ENCODE results near the gene SMOC2.

The SMOC2 gene

GRCh38 chr6:168415993-168416530 lies 24.9 kb upstream of the SMOC2 start:
- DNase-seq, result no peak

DNA sequence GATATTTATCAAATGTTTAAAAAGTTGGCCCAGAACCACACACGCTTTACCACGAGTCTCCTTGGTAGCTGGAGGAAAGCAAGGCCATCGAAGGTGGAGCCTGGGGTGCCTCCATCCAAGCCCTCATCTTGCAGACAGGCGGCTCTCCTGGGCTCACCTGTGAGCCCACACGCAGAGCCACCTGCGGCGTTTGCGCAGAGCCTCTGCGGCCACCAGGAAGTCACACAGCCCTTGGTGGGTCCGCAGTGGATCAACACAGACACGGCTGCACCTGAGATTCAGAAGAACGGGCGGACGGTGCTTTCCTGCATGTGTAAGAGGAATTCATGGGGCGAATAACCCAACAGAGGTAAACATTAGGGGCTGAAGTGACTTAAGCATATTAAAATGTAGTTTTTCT lies 24.5 kb upstream of the SMOC2 start:
- DNase-seq, result no peak

GRCh38 chr6:168417191-168417590 lies 23.8 kb upstream of the SMOC2 start:
- DNase-seq, result peak; percentile 36

DNA sequence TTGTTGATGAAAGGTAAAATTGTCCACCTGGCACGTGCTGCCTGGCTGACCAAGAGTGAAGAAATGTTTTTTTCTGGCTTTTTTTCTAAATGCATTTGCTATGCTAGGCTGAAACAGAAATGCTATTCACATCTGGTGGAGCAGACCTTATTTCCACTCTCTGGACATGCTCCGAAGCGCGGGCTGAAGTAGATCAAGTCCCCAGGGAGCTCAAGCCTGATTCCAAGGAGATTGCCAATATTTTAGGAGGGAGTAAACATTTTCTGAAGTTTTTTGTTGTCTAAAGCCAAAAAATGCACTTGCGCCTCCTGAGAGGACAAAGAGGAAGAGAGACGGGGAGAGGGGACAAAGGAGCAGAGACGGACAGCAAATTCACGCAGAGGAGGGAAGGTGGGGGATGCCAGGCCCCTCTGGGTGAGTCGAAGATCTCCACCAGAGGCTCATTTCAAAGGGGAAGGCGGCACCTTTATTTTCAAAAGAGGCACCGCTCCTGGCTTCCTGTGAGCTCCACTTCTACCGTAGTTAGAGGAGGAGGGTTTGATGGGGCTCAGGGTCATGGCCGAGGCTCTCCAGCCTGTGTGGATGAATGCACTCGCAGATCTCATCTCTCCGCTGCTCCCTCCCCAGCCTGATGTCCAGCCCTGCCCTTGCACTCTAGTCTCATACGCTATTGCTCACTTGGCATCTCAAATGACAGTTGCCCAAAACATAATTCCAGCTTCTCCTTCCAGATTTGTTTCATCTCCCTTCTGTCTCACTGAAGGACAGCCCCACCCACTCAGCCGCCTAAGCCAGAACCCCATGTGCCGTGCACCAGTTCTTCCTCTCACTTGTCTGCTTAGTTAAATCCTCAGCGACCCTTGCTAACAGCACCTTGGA lies 23.1 kb upstream of the SMOC2 start:
- DNase-seq, result no peak

DNA sequence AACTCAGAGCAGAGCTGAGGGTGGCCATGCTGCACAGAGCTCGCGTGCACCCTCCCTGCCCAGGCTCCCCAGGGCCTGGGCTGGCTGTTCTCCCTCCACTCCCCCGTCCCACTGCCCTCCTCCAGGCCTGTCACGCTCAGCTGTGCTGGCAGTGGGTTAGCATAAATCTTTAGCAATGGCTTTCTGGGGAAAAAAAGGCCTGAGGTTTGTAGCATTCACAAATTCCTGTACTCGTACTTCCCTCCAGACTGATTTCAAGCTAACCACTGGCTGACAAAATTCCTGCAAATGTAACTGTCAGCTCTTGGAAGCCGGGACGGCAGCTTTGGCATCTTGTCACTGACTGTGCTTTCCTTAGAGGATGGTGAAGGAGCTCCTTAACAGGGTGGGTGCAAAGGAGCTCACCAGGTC lies 22.3 kb upstream of the SMOC2 start:
- no peak for DNase-seq

DNA sequence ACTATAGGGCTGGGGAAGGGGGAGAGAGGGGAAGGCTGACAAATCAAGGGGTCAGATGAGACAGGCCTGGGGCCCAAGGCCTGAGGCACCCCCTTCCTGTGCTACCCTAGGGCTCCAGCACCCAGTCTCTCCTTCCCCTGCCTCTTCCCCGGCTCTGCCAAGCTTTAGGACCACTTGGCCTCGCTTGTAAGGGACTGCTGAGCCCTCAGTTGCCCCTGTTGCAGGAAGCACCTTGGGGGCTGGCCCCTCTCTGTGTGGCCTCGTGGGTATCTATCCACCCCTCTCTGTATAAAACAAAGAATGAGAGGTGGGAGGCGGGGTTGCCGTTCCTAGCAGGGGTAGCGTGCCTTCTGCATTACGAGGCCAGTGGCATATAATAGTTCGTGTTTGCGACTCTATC lies 21.4 kb upstream of the SMOC2 start:
- DNase-seq, result no peak

DNA sequence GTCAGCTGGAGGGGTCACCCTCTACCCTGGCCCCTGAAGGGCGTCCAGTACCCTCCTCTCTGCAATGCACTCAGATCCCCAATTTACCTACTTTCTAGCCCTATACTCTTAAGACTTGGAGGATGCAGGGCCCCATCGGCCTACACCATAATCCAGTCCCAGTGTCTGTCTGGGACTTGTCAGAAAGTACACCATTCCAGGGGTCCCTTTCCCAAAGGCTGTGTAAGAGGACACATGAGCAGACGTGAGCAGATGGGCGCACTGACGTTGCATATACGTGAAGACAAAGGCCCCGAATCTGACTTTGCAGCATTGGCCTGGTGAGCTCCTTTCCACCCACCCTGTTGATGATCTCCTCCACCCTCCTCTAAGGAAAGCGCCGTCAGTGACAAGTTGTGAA lies 20.9 kb upstream of the SMOC2 start:
- no peak for DNase-seq

GRCh38 chr6:168420706-168421105 lies 20.3 kb upstream of the SMOC2 start:
- no peak for DNase-seq

DNA sequence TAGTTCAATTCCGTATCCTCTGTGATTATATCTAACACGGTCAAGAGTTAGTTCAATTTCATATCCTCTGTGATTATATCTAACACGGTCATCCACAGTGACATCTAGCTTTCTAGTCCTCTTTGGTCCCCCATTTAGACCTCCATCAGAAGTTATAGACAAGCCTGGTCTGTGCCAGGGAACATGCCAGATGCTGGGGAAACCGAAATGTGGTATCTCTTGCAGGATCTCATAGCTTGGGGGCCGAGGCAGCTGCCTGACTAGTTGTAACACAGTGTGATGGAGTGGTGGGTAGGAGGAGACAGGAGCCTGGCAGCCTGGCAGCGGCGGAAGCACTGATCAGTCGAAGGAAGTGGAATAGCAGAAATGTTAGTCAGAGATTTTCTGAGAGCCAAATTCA lies 13.8 kb upstream of the SMOC2 start:
- no peak for DNase-seq

DNA sequence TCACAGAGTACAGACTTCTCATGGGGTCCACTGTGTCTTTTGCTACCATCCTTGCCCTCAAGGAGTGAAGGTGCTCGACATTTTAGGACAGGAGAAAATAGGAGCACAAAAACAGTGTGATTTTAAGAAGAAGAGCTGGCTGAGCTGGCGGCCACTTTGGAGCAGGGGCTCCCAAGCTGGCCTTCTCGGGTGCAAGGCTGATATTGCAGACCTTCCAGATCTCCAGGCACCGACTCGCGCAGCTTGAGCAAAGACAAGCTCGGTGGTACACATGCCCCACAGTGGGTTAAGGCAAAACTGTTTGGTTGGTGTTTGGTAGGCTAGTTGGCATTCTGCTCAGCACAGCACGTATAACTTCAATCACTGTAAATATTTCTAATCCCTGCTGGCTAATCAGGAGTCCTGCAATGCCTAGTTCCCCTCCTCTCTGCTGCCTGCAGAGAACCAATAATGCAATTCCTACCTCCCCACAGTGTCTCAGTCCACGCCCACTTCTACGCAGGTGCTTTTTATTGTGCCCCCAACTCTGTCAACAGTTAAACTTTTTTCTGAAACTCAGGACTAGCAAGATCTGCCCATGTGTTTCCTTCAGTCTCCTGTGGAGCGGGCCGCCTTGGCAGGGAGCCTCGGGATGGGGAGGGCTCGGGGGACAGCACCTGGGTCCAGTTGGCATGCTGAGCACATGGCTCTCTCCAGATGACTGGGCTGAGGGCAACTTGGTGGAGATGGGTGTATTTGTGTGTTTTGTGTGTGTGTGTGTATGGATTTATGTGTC lies 12.7 kb upstream of the SMOC2 start:
- no peak for DNase-seq

DNA sequence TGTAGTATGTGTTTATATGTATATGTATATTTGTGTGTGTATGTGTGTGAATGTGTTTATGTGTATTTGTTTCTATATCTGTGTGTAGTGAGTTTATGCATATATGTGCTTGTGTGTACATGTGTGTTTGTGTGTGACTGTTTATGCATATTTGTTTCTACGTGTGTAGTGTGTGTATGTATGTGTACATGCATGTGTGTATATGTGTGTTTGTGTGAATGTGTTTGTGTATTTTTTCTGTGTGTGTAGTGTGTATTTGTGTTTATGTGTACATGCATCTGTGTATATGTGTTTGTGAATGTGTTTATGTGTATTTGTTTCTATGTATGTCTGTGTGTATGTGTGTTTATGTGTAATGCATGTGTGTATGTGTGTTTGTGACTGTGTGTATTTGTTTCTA lies 12.1 kb upstream of the SMOC2 start:
- no peak for DNase-seq

DNA sequence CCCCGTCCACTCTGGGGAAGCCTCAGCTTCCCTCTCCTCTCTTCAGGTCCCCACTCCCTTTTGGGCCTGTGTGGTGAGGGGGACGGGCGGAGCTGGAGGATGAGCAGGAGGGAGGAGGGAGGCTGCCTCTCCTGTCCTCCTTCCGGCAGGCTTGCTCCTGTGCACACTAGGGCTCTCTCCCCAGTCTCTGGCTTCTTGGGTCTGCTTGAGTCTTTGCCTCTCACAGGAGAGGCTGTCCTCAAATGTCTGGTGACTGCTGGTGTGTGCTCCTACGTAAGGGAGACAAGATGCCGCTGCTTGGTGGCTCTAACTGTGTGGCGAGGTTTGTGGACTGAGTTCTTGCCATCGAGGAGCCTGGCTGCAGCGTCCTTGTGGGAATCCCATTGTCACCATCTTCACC lies 8.8 kb upstream of the SMOC2 start:
- DNase-seq, result no peak

- DNase-seq, result no peak
Observed at GRCh38 chr6:168433898-168434297, 7.1 kb upstream of the SMOC2 start.

- DNase-seq, result no peak
Observed at GRCh38 chr6:168434505-168434904, 6.5 kb upstream of the SMOC2 start.

DNA sequence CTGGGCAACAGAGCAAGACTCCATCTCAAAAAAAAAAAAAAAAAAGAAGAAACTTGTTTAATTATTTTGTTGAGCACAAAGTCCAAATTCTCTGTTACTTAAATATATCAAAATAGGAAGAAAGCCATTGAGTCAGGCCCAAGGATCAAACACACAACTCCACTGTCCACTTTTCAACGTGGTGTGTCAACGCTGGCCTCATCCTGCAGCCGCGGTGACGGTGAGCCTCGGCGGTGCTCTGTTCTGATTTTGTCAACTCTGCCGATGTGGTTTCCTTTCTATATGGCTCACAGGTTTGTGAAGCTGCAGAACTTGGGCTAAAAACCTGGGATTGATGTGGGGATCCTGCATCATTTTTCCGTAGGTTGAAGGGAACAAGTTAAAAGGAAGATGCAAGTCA lies 3.2 kb upstream of the SMOC2 start:
- no peak for DNase-seq

DNA sequence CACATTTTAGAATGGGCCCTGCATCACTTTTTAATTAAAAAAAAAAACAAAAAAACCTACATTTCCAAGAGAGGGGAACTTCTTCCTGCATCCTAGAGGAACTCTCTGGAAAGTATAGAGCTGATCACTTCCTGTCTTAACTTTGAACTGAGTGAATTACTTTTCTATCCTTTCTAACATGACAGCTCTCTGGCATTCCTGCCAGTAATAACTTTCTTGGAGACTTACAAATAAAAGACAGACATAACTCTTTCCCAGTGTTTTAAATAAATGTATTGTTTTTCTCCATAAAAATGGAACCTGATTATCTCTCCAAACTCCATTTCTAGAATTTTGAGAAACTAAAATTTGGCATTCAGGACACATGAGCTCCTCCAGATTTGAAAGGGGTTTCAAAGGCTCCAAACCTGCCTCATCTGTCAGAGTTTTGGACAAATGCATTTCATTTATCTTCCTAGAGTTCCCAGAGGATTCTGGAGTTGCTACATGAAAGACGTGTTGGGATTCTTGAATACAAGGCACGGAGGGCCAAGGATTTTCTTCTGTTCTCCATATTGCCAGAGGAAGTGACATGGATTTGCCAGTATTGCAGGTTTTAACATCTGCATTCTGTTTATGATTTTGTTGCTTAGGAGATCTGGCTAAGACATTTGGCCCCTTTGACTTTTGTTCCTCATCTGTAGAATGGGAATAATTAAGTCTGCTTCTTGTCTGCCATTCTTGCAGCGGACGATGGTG lies 2.0 kb upstream of the SMOC2 start:
- no peak for DNase-seq

DNA sequence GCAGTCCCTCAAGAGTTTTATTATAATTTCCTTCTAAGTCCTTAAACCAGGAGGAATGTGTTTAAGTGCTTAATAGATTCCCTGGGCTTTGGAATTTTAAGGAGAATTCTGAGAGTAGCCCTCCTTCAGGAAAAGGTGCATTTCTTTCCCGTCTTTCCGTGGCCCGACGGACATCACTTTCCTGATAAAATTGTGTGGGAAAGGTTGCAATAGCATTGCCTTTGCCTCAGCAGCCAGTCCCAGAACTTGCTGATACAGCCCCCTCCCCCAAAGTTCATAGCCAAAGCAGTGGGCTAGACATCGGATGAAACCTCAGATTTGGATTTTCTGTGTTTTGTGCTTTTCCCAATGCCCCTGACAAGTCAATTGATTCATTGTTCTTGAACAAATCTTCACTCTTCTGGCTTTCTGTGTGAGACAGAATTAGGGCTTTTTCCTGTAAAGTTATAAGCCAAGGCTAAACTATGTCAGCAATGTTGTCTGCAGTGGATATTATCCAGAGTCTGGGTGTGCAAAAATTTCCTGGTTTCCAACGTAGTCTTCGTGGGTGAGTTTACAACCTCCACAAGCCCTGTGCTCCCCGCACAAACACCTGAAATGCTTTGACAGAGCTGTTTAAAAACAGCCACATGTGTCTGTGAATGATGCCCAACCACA lies 1.1 kb upstream of the SMOC2 start:
- no peak for DNase-seq

GRCh38 chr6:168441434-168442391 lies 729 bp downstream of the SMOC2 start:
- DNase-seq, result no peak

DNA sequence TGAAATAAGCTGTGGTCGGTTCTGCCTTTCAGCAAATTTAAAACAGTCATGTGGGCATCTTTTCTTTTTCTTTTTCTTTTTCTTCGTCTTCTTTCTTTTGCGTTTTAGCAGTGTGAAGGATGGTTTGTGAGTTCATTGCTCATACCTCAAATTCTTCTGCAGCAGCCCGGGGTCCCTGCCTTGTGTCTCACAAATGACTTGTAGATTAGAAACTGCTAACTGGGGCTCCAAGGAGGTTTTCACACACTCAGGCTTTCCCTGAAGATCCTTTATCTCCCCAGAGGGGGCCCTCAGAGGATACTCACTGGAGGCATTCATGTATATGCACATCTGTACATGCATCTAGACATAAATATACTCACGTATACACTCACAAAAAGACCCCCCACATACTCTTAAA lies 1.7 kb downstream of the SMOC2 start:
- no peak for DNase-seq

DNA sequence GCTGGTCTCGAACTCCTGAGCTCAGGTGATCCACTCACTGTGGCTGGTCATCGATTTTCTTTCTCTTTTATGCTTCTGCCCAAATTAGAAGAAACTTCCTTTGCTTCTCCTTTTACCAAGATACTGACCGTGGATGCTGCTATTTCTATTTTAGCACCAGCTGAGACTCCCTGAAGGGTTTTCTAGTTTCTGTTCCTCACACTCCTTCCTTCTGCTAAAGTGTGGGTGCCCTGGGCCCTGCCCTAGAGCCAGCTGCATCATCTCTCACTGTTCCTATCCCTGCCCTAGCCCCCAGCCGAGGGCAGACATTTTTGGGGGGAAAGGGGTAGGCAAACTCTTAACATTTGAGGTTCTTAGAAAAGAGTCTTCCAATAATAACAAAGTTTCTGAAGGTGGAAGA lies 6.3 kb downstream of the SMOC2 start:
- DNase-seq, result no peak

- no peak for DNase-seq
Observed at GRCh38 chr6:168447700-168448099, 6.7 kb downstream of the SMOC2 start.

Measured in NCI-H748 treated with DMSO at 0.1 percent for 48 hours (cell line).